Stomach (tissue), 4 donors: ENCODE measurements around the gene TBCC.
"Not testable (repeated sequence)": the region's sequence is repeated elsewhere in the genome, so short reads cannot be mapped to it uniquely, and the experiment has no call there.

Experiments used
- CTCF ChIP-seq, 7 experiments: fragments of 450-650 bp in 4 of 7; fragments of 200-600 bp in 3 of 7; sonication (generic) in 3 of 7; IDR thresholded peaks; one replicate each; pipeline ENCODE4 v1.5.1; 2016 to 2019; ENCODE audit warnings: antibody characterized with exemption in 7 of 7, control low read depth in 2 of 7, mild to moderate bottlenecking in 1 of 7
- POLR2A ChIP-seq, 4 donors: fragments of 450-650 bp; IDR thresholded peaks; one replicate each; pipeline ENCODE4 v1.6.1; 2016; ENCODE audit warnings: antibody characterized with exemption in 4 of 4, control low read depth in 2 of 4, mild to moderate bottlenecking in 1 of 4, moderate library complexity in 1 of 4
- POLR2AphosphoS5 ChIP-seq, 3 donors: sonication (generic); formaldehyde crosslinking; IDR thresholded peaks; one replicate each; pipeline ENCODE4 v1.6.1; 2016; ENCODE audit warnings: antibody characterized with exemption in 3 of 3

GRCh38 chr6:42733867-42734481, 11.9 kb downstream of the TBCC start:
- not testable (repeated sequence) for TF ChIP-seq POLR2A, CTCF, POLR2AphosphoS5 (IDR thresholded peaks at IDR 0.05)
